M059J (cell line): ENCODE data around the gene UCP1. TPM values are rescaled to one million over a fixed set of nuclear protein-coding genes. Genes with fewer than 3 reads are reported as not detected.

Experiments
- DNase-seq: peaks from one replicate; pipeline ENCODE4 v3.0.0-alpha.2; 2012; ENCODE audit warnings: low read depth
- total RNA-seq: library from RNA; depleted of rRNA; stranded (reverse); fragments of >200 nt; shearing (Covaris generic); gene quantifications from 2 replicates; pipeline ENCODE4 v1.2.3, GENCODE V29; 2014; rRNA removed

UCP1 gene, protein sequence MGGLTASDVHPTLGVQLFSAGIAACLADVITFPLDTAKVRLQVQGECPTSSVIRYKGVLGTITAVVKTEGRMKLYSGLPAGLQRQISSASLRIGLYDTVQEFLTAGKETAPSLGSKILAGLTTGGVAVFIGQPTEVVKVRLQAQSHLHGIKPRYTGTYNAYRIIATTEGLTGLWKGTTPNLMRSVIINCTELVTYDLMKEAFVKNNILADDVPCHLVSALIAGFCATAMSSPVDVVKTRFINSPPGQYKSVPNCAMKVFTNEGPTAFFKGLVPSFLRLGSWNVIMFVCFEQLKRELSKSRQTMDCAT
- total RNA-seq = not detected in 2 replicates

DNA sequence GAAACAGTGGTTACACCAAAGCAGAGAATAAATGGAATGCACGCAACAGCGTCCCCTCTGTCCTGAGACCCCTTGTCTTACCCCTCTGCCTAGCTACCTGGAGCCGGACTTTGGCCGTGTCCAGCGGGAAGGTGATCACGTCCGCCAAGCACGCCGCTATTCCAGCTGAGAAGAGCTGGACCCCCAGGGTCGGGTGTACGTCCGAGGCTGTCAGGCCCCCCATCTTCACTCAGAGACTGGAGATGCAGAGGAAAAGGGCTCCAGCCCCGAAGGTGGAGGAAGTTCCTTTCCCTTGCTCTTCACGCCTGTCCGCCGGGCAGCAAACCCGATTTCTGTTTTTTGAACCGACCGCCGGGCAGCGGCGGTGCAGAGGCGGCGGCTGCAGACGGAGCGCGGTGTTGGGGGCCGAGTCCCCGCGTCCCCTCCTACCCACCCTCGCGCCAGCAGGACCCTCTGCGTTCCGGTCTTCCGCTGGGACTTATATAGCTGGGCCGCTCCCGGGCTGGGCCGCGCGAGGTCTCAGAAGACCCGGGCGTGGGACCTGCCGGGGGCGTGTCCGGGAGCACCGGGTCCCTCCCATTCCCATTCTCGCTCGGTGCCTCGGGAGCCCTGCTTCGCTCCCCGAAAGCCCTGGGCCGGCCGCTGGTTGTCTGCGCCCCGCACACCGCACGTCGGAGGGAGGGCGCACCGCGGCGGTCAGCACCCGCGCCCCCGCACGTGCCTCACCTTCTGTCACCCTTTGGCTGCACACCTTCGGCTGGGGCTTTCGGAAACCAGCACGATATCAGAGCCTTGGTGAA, at the start of gene UCP1:
Gene UCP1 (minus strand): TSS at position 455 of the 800 bp plus-strand sequence. CDS start 232 bp downstream, at position 223.
- peak; percentile 5 for DNase-seq

DNA sequence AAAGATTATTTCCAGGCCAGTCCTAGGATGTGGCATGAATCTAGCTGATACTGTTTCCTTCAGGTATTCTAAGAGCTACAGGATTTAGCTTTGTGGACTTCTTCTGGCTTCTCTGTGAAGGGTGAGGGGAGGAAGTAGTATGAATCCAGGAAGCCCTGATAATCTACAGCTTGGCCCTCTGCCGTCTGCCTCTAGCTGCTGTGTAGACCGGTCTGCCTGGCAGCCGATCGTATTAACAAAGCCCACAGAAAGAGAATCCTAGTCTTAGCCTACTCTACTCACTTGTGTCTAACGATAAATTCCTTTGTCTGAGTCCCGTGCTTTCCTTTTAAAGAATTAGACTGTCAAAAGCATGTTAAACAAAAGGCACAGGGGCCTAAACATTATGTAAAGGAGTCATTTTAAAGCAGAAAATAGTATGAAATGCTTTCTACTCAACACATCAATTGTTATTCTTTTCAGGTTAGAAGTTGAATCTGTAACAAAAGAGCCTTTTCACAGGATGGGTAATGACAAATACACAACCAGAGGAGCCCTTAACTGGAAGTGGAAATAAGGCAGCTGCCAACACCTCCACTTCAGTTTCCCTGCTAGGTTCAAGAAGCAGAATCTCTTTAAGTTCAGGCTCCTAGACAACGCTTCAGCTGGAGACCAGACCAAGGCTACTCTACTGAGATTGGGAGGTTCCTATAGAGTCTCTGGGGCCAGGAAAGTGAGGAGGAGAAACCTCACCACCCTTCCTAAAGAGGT, 48.9 kb upstream of the UCP1 start:
- no peak for DNase-seq

DNA sequence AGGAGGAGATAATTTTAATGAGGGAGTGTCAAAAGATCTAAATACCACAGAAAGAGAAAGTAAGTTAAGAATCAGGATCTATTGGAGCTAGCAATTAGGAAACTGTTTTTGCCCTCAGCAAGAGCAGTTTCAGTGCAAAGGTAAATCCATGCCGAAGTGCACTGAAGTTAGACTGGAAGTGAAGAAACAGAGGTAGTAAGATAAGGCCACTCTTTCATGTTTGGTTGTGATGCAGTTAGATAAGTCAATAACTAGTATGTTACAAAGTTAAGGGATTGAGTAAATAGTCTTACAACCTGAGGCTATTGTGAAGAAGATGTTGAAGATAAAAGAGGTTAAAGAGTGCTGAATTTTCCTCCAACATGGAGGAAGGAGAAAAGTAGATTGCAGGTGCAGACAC, 46.7 kb upstream of the UCP1 start:
- DNase-seq = no peak

DNA sequence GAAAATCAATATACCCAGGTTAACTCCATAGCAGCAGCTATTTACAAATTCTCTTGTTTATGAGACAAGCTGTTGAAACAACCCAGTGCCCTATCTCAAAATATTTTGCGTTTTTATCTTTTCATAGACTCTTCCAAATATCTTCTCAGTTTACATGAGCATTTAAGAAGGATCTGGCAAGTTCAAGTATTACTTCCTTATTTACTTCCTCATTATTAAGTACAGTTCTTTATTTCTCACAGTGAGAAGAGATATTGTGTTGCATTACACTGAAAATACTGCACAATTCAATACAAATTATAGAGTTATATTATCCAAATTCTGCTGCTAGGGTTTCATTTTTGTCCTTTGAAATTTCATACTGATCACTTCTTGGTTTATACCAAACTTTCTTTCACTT, 43.6 kb upstream of the UCP1 start:
- DNase-seq = no peak

DNA sequence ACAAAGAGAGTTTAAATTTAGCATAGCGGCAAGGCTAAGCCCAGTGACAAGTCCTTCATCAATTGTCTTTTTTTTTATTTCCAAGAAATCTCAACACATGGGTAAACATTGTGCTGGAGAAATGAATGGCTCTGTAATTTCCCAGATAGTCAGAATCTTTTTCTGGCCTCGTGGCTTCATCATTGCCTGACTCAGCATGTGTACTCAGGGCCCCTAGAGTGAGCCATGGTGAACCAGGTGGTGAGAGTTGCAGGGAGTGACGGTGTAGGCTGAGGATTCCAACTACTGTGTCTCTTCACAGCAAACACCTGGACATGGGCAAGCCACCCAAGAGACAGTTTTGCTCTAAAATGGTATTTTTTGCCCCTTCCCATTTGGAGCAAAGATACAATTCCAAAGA, 43.1 kb upstream of the UCP1 start:
- no peak for DNase-seq

DNA sequence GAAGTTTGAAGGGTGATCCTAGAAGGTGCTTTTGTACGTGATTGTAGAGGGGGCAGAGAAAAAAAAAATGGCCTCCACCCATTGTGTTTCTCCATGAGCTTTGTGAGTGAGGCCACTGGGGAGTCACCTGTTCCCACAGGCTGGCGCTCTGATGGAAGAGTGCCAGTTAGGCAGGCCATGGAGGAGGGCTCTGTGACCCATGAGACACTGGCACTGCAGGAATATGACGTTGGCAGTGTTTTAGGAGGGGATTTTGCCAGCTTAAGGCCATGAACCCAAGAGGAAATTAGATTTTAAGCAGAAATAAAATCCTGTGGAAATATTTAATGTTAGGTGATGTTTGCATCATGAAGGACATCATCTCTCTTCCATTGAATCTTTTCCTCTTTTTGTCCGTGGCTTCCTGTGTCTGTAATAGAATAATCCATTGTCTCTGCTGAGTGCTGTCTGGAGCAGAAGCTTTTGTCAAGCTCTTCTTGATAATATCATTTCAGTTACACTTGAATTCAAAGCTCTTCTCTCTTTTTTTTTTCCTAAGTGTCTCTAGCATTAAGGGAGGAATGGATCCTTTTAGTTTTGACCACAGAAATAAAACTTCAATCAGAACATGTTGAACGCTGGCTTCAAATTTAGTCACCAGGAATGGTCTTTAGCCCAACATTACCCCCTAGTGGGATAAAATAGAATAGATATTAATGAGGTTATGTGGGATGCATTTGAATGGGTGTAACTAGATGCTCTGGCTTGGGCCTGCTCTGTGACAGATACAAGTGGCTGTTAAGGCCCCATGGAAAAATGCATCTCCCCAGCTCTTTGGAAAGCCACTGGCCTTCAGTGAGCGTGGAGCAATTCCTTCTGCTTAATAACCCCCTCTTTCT, 41.0 kb upstream of the UCP1 start:
- peak; percentile 51 for DNase-seq

DNA sequence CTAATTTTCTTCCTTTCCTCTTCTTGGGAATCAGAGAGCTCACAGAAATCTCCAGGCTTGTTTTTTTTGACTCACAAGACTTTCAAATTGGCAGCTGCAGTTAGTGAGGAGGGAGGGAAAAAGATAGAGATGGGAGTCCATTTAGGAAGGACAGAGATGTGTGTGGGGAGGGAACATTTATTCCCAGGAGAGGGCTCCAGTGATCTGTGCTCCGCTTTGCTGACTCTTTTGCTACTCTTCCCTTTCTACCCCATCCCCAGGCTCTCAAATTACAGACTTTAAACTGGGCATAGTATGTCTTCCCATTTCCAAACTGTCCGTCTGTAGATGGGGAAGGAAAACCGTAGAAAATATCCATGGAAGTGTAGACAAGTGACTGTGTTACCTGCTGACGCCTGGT, 39.1 kb upstream of the UCP1 start:
- DNase-seq = no peak

DNA sequence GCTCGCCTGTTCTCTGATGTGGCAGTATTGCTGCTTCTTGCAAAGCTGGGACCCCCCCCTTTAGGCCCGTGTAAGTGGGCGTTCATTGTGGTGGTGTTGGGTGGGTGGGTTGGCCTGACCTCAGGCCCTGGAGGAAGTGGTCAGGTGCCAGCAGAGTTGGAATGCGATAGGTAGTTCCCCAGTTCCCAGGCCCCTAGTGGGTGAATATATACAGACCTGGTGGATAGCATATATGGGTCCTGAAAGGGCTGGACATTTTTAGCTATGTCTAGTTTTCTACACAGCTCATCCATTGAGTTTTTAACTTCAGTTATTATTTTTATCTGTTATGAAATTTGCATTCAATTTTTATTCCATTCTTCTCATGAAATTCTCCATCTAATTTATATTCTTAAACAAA, 35.8 kb upstream of the UCP1 start:
- no peak for DNase-seq

DNA sequence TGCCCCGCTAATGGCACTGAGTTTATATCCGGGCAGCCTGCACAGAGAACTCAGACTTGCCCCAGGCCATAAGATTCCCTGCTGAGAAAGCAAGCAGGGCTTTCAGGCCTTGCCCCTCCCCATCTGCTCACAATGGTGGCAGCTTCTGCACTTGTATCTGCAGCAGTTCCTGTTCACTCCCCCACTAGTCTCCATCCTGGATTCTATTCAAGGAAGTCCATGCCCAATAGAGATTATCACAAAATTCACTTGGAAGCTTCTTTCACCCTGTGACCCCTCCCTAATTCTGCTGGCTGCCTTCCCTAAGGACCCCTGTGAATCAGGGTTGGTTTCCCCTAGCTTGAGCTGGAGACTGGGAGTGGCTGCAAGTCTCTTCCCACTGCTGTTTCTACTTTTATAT, 34.5 kb upstream of the UCP1 start:
- peak; percentile 19 for DNase-seq

DNA sequence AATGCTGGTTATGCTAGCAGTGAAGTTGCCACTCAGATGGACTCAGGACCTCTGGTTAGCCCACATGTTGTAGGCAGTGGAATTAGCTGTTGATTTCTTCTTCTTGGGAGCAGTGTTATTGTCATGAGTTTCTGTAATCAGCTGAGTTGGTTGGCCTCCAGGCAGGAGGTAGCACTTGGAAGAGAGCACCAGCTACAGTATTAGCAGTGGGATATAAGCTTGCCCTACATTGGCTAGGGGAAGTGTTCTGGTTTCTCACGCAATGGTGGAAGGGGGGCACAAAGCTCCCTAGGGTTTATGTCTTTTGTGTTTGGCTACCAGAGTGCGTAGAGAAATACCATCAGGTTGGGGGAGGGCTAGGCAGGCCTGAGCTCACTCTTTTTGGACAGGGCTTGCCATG, 34.0 kb upstream of the UCP1 start:
- no peak for DNase-seq

DNA sequence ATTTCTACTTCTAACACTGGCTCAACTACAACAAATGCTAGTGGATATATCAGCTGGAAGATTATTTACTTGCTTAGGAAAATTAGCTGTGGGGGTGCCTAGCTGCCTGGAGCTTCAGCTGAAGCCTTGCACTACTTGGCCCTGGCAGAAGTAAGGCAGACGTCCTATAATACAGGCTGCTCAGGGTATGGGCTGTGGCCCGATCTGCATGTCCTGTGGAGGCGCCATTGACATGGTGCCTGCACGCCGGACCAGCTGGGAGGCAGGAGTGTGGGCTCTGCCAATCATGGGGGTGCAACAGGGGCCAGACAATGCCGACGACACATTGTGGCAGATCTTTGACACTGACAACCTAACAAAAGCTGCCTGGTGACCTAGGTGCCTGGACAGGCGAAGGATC, 31.6 kb upstream of the UCP1 start:
- no peak for DNase-seq

DNA sequence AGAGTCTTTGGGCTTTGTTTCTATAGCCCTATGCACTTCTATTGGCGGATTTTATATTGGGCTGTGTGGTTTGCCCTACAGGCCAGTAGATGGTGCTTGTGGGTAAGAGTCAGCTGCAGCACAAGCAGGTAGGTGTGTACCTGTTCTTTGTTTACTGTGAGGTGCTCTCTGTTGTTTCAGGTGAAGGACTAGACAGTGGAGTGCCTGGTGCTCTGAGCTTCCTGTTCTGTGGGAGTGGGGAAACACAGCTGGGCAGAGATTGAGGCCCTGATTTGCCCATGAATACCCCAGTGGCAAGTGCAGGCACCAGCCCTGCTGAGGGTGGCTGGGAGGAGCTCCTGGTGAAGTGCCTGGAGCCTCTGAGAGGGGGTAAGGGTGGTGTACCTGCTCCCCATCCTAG, 26.3 kb upstream of the UCP1 start:
- DNase-seq = peak; percentile 9

DNA sequence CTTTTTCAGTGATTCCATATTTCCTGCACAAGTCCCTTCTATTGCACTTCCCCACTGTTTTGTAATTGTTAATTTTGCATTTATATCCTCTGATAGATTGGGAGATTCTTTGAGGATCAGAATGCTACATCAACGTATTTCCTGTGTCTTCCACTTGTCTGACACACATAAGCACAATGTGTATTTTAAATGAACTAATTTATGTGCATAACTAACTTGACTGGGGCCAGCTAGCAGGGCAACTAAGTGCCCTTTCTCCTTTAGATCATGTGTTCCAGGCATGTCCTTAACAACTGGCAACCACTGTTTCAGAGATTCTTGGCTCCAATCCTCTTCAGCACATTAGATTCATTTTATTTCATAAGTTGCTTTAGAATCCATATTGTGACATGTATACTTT, 15.7 kb upstream of the UCP1 start:
- DNase-seq = no peak

DNA sequence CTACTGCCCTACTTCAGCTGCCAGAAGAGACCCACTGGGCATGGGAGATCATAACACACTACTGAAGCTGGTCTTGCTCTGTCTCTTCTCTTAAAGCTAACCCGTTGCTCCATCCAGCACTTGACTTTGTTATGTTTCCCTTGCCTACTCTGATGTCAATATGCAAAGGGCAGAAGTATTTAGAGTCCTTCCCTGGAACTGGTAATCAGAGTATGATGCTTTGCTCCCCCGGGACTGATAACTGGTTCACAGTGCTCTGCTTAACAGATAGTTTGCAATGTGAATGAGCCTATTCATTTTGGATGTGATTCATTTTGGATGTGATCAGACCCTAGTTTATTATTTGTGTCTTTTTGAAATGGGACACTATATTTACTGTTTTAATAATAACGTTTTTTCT, 12.3 kb upstream of the UCP1 start:
- no peak for DNase-seq

DNA sequence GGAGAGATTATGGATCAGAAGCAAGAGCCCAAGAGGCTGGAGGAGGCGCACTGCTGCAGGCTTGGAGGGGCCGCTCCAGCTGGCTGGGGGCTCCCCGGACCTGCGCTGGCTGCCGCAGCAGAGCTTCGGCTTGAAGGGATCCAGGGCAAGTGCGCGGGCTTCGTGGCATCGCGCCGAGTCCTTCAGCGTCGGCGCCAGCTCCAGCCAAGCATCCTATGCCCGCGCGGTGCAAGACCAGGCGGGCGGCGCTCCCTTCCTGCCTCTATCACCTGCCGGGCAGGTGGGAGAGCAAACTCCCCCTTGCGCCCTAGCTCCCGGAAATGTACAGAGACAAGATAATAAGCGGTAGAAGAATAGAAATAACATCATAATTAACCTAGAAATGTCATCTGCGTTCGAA, 10.5 kb upstream of the UCP1 start:
- DNase-seq = no peak

DNA sequence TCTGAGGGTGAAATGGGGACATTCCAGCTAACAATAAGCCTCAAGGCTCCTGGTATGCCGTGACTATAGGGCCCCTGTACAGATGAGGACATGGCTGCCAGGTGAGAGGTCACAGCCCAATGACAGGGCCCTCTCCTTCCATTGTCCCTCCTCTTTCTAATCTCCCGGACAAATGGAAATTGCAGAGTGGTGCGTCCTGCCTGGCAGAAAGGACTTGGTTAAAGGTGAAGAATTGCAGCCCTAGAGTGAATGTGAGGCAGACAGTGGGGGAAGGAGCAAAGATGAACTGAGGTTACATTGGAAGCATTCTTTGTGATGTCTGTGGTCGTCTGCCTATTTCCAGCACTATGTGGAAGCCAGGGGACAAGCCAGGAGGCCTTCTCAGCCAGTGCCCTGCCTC, 6.7 kb upstream of the UCP1 start:
- no peak for DNase-seq

DNA sequence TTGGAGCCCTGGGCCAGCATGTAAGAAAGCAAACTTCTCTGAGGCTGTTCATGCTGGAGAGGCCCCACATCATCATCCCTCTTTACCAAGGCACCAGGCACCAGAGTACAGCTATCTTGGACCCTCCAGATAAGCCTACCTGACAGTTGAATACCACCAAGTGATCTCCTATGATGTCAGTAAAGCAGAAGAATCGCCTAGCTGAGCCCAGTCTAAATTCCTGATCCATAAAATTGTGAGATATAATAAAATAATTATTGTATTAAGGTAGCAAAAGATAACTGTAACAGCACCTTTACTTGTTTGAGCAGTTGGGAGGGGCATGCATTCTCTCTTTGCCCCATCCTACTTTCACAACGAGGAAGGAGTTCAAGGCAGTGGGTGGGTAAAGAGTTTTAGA, 2.9 kb upstream of the UCP1 start:
- no peak for DNase-seq

DNA sequence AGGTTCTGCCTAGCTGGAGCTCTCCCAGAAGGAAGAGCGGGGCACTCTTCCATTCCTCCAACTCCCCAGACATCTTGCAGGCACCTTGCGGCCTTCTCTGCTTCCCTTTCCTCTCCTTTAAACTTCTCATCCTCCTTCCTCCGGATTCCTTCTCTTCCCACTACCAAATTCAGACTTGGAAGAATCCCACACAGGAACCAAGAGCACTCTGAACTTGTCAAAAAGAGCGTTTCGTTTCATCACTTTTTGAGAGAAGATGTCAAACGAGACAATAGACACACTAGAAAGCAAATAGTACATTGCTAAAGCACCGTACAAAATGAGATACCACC, 512 bp upstream of the UCP1 start:
- no peak for DNase-seq

DNA sequence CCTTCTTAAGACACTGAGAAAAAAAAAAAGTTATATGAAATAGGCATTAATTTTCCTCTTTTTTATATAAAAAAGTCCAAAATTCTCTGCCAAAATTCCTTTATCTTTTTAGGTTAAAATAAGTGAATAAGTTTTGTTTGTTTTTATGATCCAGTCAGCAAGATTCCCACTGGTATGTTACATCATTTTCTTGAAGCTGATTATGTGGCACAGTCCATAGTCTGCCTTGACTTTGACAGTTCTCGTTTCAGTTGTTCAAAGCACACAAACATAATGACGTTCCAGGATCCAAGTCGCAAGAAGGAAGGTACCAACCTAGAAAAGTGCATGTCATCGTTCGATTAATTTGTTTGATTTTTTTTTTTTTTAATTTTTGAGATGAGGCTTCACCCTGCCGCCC, 9.1 kb downstream of the UCP1 start:
- DNase-seq = no peak

DNA sequence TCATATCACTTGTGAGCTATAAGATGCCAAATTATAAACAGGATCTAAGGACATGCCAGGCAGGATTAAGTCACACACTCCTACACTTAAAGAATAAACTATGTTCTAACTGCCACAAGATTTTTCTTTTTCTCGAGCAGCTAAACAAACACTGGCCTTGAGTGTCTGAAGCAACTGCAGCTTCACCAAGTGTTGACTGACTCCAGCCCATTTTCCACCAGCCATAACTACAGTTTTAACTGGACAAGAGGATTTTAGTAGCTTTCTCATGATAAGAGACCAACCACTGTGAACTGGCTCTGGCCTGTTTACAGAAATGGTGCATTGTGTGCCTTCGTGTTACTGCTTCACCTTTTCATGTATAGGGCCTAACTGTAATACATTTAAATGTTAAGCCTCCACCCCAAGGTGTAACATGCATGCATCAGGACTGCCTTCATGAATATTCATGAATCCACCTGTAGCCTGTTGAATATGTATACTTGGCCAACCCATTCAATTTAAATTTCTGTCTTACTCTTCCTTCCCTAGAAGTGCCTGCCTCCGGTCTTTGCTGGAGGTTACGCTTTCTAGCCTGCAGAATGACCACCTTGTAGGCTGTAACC, 10.8 kb downstream of the UCP1 start:
- DNase-seq = no peak

DNA sequence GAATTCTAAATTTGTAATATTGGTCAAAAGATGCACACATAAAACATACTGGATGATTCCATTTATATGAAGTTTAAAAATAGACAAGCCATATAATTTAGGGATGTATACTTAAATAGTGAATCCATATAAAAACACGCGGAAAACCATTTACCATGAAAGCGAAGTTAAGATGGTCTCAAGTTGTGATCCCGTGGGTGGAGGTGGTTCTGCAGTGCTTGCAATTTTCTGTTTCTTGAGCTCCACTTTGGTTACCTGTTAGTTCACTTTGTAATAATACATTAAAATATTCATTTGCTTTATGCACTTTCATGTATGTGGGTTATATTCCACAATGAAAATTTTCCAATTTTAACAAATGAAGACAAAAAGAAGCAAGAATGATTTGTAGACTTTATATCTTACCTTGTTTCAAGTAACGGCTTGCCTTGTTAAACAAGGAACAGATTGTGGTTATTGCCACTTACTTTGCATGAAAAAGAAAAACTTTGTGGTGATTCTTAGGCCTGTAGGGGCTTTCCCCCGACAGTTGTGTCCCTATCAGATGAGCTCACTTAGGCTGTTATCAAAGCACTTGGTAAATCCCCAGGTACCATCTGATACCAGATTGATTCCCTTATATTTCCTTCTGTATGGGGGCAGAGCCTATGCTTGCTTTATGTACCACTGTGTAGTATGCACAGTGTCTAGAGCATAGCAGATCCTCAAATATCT, 12.2 kb downstream of the UCP1 start:
- DNase-seq = no peak
